T follicular helper cell (primary cell): ENCODE measurements around the gene NDUFS8.
A peak's percentile ranks its signal among the peaks of the same experiment; 100 is the strongest.
"Not testable (repeated sequence)": the region's sequence is repeated elsewhere in the genome, so short reads cannot be mapped to it uniquely, and the experiment has no call there.

Experiments used
- DNase-seq: peaks from one replicate; pipeline ENCODE4 v3.0.0-alpha.2; 2020; ENCODE audit warnings: low read depth
- total RNA-seq, 2 experiments: gene quantifications; one replicate each; lab custom pipeline; 2026; lab: John Stamatoyannopoulos, UW

The NDUFS8 gene
- total RNA-seq, result 46.7 to 49.9 reads per million in 2 experiments

- DNase-seq, result peak; percentile 91
Observed at GRCh38 chr11:68030318-68031143, at the start of gene NDUFS8. NDUFS8 (plus strand) TSS chr11:68030681; CDS start chr11:68032152, 1,471 bp downstream.

- not testable (repeated sequence) for DNase-seq
Observed at GRCh38 chr11:67981226-67981625, 49.3 kb upstream of the NDUFS8 start.

- DNase-seq, result not testable (repeated sequence)
Observed at GRCh38 chr11:67982255-67982857, 48.1 kb upstream of the NDUFS8 start.

- no peak for DNase-seq
Observed at GRCh38 chr11:67983951-67984350, 46.5 kb upstream of the NDUFS8 start.

GRCh38 chr11:67985302-67985701 is 45.2 kb upstream of the NDUFS8 start:
- DNase-seq, result not testable (repeated sequence)

GRCh38 chr11:67990546-67991346 is 39.7 kb upstream of the NDUFS8 start:
- not testable (repeated sequence) for DNase-seq

GRCh38 chr11:67991347-67992121 is 38.9 kb upstream of the NDUFS8 start:
- DNase-seq, result not testable (repeated sequence)

GRCh38 chr11:67993821-67994220 is 36.7 kb upstream of the NDUFS8 start:
- DNase-seq, result peak; percentile 25

GRCh38 chr11:67994387-67994786 is 36.1 kb upstream of the NDUFS8 start:
- not testable (repeated sequence) for DNase-seq

- not testable (repeated sequence) for DNase-seq
Observed at GRCh38 chr11:67995129-67995528, 35.4 kb upstream of the NDUFS8 start.

- not testable (repeated sequence) for DNase-seq
Observed at GRCh38 chr11:67995579-67995978, 34.9 kb upstream of the NDUFS8 start.

GRCh38 chr11:67996051-67996450 is 34.4 kb upstream of the NDUFS8 start:
- no peak for DNase-seq

- no peak for DNase-seq
Observed at GRCh38 chr11:67996622-67997474, 33.6 kb upstream of the NDUFS8 start.

- DNase-seq, result no peak
Observed at GRCh38 chr11:67997475-67997921, 33.0 kb upstream of the NDUFS8 start.

GRCh38 chr11:67998150-67999045 is 32.1 kb upstream of the NDUFS8 start:
- no peak for DNase-seq

GRCh38 chr11:67999201-67999629 is 31.3 kb upstream of the NDUFS8 start:
- DNase-seq, result no peak

- DNase-seq, result no peak
Observed at GRCh38 chr11:67999704-68000103, 30.8 kb upstream of the NDUFS8 start.

- no peak for DNase-seq
Observed at GRCh38 chr11:68002575-68002937, 27.9 kb upstream of the NDUFS8 start.
